Posterior vena cava (tissue), 2 donors: ENCODE measurements around the gene LOXL4. TPM values are rescaled to one million over a fixed set of nuclear protein-coding genes. Genes with fewer than 3 reads are reported as not detected.

Experiments
- DNase-seq: peaks from one replicate; pipeline ENCODE4 v3.0.0-alpha.2; 2020; ENCODE audit warnings: low spot score
- intact Hi-C, 2 donors: fragments of 100-400 bp; cut with DNase I; formaldehyde crosslinking; loops; one replicate each; pipeline versions ENCODE4 v1.14.1 to v1.14.2; 2022 to 2023
- total RNA-seq, 2 donors: library from RNA; stranded (reverse); fragmentation: NEBNext Ultra II Directional; extraction: Animal tissue kit (Norgen Biotek cat#: 25700); gene quantifications; one replicate each; pipeline ENCODE4 v1.2.1, GENCODE V29; 2021
- donor health status: DM: yes; HTN: yes; CAD: no.
- donor health status: DM: yes; HTN: yes; CAD: no.

LOXL4 gene
- total RNA-seq, 2 donors from 2014 or later = 7.6 to 10.9 TPM

GRCh38 chr10:98224996-98225395 is 43.0 kb downstream of the LOXL4 start:
- DNase-seq = no peak
- intact Hi-C loops = no loop called here

DNA sequence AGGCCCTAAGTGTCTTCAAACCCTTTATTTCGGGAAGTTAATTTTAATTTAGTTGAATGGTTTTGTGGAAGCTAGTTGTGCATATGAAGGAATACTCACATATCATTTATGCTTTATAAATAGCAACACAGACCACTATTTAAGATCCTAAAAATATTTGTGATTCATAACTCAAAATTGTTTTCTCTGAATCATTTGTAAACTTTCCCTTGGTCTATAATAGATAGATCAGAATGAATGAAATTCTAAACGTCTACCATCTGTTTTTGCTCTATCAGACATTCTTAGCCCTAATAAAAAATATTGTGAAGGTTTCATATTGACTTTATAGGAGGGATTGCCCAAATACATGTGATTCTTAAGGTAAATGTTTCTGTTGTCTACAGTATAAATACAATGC is 43.5 kb downstream of the LOXL4 start:
- intact Hi-C loops = no loop called here
- DNase-seq = no peak

- DNase-seq = no peak
- intact Hi-C loops = no loop called here
Measured at GRCh38 chr10:98223874-98224273, 44.1 kb downstream of the LOXL4 start.

DNA sequence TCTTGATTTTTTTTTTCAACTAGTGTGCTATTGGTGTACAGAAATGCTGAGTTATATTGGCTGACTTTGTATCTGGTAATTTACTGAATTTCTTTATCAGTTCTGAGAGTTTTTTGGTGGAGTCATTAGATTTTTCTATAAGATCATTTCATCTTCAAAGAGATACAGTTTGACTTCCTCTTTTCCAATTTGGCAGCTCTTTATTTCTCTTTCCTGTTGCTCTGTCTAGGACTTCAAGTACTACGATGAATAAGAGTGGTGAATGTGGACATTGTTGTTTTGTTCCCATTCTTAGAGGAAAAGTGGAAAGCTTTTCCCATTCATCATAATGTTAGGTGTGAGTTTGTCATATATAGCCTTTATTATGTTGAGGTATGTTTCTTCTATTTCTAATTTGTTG is 50.2 kb downstream of the LOXL4 start:
- no peak for DNase-seq
- intact Hi-C loops = no loop called here

GRCh38 chr10:98215373-98215772 is 52.6 kb downstream of the LOXL4 start:
- intact Hi-C loops = no loop called here
- DNase-seq = no peak

DNA sequence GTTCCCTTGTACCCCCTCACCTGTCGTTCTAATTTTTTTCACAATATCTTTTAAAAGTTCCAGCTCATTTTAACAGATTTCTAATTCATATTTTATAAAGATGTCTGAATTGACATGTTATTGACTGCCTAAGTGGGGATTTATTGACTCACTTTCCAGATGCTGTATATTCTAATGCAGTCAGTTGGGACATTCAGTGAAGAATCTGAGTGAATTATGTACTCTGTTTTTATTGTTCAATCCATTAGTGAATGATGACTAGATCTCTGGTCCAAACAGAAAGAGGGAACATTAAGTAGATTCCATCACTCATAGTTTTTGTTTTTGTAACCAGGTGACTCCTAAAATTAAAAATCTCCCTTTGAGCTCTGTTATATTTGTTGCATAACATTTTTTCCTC is 54.3 kb downstream of the LOXL4 start:
- no peak for DNase-seq
- intact Hi-C loops = no loop called here

DNA sequence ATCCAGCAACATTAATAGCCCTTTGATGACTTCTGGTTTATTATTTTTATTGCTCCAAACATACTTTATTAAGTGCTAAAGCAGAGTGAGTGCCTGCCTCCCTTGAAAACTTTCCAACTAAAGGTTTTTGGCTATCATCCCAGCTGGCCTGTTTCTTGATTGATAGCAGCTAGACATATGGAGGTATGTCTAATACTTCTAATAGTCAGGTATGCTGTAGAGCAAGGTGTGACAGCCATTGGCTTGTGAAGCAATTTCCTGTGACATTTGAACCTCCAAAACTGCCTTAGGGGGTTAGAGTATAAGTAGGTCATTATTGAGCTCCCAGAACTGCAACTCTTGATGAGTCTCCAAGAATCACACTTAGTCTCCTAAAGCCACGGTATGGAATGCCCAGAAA is 55.8 kb downstream of the LOXL4 start:
- no peak for DNase-seq
- intact Hi-C loops = no loop called here

GRCh38 chr10:98209441-98209840 is 58.6 kb downstream of the LOXL4 start:
- intact Hi-C loops = no loop called here
- DNase-seq = no peak

DNA sequence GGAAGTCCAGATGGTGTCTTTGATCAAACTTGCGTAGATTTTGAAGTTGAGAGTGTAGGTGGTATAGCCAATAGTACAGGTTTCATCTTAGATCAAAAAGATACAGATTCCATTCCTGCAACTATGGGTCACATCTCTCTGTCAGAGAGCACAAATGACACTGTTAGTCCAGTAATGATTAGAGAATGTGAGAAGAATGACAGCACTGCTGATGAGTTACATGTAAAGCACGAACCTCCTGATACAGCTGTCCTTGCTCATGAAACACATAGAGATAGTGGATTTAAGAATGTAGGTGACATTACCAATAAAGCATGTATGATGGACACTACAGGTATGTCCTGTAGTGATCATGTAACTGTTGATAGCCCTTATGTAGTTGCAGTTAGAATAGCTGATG is 59.1 kb downstream of the LOXL4 start:
- intact Hi-C loops = no loop called here

GRCh38 chr10:98205351-98205750 is 62.6 kb downstream of the LOXL4 start:
- intact Hi-C loops = no loop called here
- no peak for DNase-seq

More for the DNA sequence above, 59.1 kb downstream of the LOXL4 start:
- no peak for DNase-seq

GRCh38 chr10:98202378-98202777 is 65.6 kb downstream of the LOXL4 start:
- intact Hi-C loops = no loop called here
- no peak for DNase-seq

DNA sequence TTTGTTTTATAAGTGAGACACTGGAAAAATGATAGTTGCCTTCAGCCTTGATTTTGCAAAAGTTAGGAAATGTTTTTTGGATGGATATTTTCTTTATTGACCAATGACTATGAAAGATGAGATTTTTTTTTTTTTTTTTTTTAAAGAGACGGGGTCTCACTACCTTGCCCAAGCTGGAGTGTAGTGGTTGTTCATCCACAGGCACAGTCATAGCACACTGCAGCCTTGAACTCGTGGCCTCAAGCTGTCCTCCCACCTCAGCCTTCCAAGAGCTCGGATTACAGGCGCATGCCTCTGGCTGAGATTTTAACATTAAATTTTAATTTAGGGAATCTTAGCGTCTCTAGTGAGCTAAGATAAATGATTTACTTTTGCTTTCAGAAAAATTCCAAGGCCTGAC is 66.2 kb downstream of the LOXL4 start:
- DNase-seq = no peak
- intact Hi-C loops = no loop called here

Other genes starting within 250 kb of the LOXL4 start
- gene CRTAC1, start 237.6 kb downstream of the LOXL4 start, total RNA-seq = 10 to 100 TPM; 22.9 to 24.5 TPM
- gene R3HCC1L, start 133.5 kb downstream of the LOXL4 start, total RNA-seq = 1 to 10 TPM; 7.1 to 8.4 TPM
- gene PYROXD2, start 147.0 kb upstream of the LOXL4 start, total RNA-seq = 1 to 10 TPM; 7.0 to 9.6 TPM
- gene HPS1, start 178.7 kb upstream of the LOXL4 start, total RNA-seq = 10 to 100 TPM; 53.2 to 60.8 TPM